Measurements from ENCODE around the gene ENOX1. TPM values are rescaled to one million over a fixed set of nuclear protein-coding genes. Genes with fewer than 3 reads are reported as not detected.

The ENOX1 gene
- total RNA-seq, 6 experiments from 2014 or later: 0.50 to 3.2 (median 0.64) TPM

- no peak for TF ChIP-seq CTCF (IDR thresholded peaks at IDR 0.05)
- Mint-ChIP-seq H3K27me3 (ENCODE audit: insufficient read depth) (no peaks in the 10 kb centered on the region), H3K27ac (no peak overlapping the region)
Measured at GRCh38 chr13:43285933-43286597, 500.7 kb downstream of the ENOX1 start.

DNA sequence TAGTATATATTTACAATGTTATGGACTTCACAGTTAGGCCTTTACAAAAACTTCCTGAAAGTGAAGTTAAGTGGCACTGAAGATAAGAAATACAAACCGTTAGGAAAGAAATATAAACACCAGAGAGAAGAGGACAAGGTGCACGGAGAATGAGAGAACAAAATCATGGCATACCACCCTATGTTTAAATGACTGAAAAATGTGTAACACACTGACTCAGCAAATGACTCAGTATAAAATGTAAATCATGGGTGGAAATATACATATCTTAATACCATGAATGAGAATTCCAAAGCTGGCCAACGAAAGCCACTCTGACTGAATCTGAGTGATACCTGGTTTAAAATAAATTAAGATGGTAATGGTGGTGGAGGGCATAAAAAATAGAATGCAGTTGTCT is 502.6 kb downstream of the ENOX1 start:
- Mint-ChIP-seq H3K27me3 (ENCODE audit: insufficient read depth) (no peaks in the 10 kb centered on the region), H3K4me3 (peak overlapping the region; percentile 68), H3K36me3 (ENCODE audit: low read depth) (no peaks in the 10 kb centered on the region; the same call in 1 of the 2 replicates), H3K9me3 (no peaks in the 10 kb centered on the region), H3K27ac (peak overlapping the region; percentile 60), H3K4me1 (ENCODE audit: low read depth) (peaks cover 47% of the 10 kb centered on the region)
- TF ChIP-seq CTCF (IDR thresholded peaks at IDR 0.05): no peak
- peak; percentile 46 for DNase-seq

More at GRCh38 chr13:43285933-43286597, 500.7 kb downstream of the ENOX1 start:
- no peak overlapping the region for H3K4me3 Mint-ChIP-seq
- H3K36me3 Mint-ChIP-seq (ENCODE audit: low read depth): no peaks in the 10 kb centered on the region; the same call in 1 of the 2 replicates
- H3K4me1 Mint-ChIP-seq (ENCODE audit: low read depth): peaks cover 61% of the 10 kb centered on the region
- H3K9me3 Mint-ChIP-seq: no peaks in the 10 kb centered on the region
- peak; percentile 36 for DNase-seq

GRCh38 chr13:43279696-43280095 is 507.1 kb downstream of the ENOX1 start:
- DNase-seq: no peak
- Mint-ChIP-seq H3K27me3 (ENCODE audit: insufficient read depth) (no peaks in the 10 kb centered on the region; the same call in 1 of the 2 replicates), H3K4me3 (no peak overlapping the region), H3K27ac (no peak overlapping the region), H3K36me3 (ENCODE audit: low read depth) (no peaks in the 10 kb centered on the region), H3K4me1 (ENCODE audit: low read depth) (peaks cover 23% of the 10 kb centered on the region), H3K9me3 (no peaks in the 10 kb centered on the region)
- no peak for TF ChIP-seq CTCF (IDR thresholded peaks at IDR 0.05)

DNA sequence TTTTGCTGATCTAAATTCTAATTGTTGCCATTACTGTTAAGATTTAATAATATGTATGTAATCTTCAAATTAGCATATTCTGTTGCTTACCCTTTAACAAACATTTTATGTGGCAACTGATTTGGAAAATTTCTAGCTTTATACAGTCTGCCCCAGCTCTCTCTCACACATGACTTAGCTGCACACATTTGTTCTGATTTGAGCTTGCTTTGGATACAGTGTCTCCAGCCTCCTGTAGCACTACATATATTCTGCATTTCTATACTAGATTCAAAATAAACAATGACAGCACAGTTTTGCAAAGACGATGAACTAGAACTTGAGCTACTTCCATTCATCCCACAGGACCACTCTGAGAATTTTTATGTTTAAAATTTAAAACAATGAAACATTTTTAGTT is 508.6 kb downstream of the ENOX1 start:
- Mint-ChIP-seq H3K9me3 (no peaks in the 10 kb centered on the region), H3K27me3 (ENCODE audit: insufficient read depth) (no peaks in the 10 kb centered on the region; the same call in 1 of the 2 replicates), H3K36me3 (ENCODE audit: low read depth) (no peaks in the 10 kb centered on the region), H3K4me3 (no peak overlapping the region), H3K27ac (no peak overlapping the region), H3K4me1 (ENCODE audit: low read depth) (peaks cover 16% of the 10 kb centered on the region)
- DNase-seq: no peak
- no peak for TF ChIP-seq CTCF (IDR thresholded peaks at IDR 0.05)

DNA sequence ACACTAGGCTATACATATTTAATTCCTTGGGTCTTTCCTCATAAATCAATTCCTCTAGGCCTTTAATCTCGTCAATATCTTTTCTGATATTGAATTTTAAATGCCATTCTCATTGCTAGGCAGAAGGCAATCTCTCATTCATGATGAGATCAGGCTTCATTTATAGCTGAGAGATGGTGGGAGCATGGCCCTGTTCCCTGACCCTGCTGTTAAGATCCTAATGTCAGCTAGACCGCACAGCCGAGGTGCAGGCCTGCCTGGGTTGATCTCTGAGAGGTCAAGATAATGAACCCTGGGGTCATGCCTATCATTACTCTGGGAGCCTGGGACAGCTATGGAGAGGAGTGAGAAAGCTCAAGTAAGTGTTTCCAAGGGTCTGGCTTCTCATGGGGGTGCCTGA is 509.6 kb downstream of the ENOX1 start:
- Mint-ChIP-seq H3K27me3 (ENCODE audit: insufficient read depth) (no peaks in the 10 kb centered on the region; the same call in 1 of the 2 replicates), H3K4me3 (no peak overlapping the region), H3K36me3 (ENCODE audit: low read depth) (no peaks in the 10 kb centered on the region), H3K9me3 (no peaks in the 10 kb centered on the region), H3K27ac (no peak overlapping the region), H3K4me1 (ENCODE audit: low read depth) (peaks cover 20% of the 10 kb centered on the region)
- no peak for TF ChIP-seq CTCF (IDR thresholded peaks at IDR 0.05)
- DNase-seq: no peak
